Suppressor macrophage treated with lipopolysaccharide for 1 hour (primary cell): Measurements from ENCODE around the gene ABTB2.
A peak's percentile ranks its signal among the peaks of the same experiment; 100 is the strongest.

Source experiments
- DNase-seq, 3 donors: peaks; one replicate each; pipeline ENCODE4 v3.0.0-alpha.2; 2020 to 2022

Gene ABTB2

GRCh38 chr11:34280945-34281872, 76.6 kb downstream of the ABTB2 start:
- peak in 2 of 3 donors; percentile 26 to 40 for DNase-seq

- no peak for DNase-seq
These were observed 79.0 kb downstream of the ABTB2 start for GRCh38 chr11:34278693-34279297.

GRCh38 chr11:34278175-34278574, 79.6 kb downstream of the ABTB2 start:
- DNase-seq: no peak

GRCh38 chr11:34277171-34277570, 80.6 kb downstream of the ABTB2 start:
- DNase-seq: no peak

- DNase-seq: no peak
These were observed 81.4 kb downstream of the ABTB2 start for GRCh38 chr11:34276352-34276864.

GRCh38 chr11:34275486-34275885, 82.3 kb downstream of the ABTB2 start:
- no peak for DNase-seq

GRCh38 chr11:34274712-34275398, 83.0 kb downstream of the ABTB2 start:
- no peak for DNase-seq

GRCh38 chr11:34273099-34273498, 84.7 kb downstream of the ABTB2 start:
- DNase-seq: no peak

- DNase-seq: no peak
These were observed 86.1 kb downstream of the ABTB2 start for GRCh38 chr11:34271727-34272126.

- no peak for DNase-seq
These were observed 87.1 kb downstream of the ABTB2 start for GRCh38 chr11:34270711-34271110.

- no peak for DNase-seq
These were observed 88.0 kb downstream of the ABTB2 start for GRCh38 chr11:34269694-34270245.

GRCh38 chr11:34268906-34269430, 88.8 kb downstream of the ABTB2 start:
- no peak for DNase-seq

GRCh38 chr11:34267417-34267816, 90.4 kb downstream of the ABTB2 start:
- no peak for DNase-seq

- DNase-seq: no peak
These were observed 90.8 kb downstream of the ABTB2 start for GRCh38 chr11:34267013-34267412.

- DNase-seq: peak; percentile 41 to 48 (median 42)
These were observed 91.5 kb downstream of the ABTB2 start for GRCh38 chr11:34266090-34266912.

- peak in 1 of 3 donors; percentile 35 for DNase-seq
These were observed 93.3 kb downstream of the ABTB2 start for GRCh38 chr11:34264303-34265110.

- no peak for DNase-seq
These were observed 94.2 kb downstream of the ABTB2 start for GRCh38 chr11:34263441-34264091.

- no peak for DNase-seq
These were observed 95.2 kb downstream of the ABTB2 start for GRCh38 chr11:34262531-34263081.

GRCh38 chr11:34261820-34262219, 96.0 kb downstream of the ABTB2 start:
- no peak for DNase-seq

GRCh38 chr11:34261095-34261494, 96.7 kb downstream of the ABTB2 start:
- no peak for DNase-seq
